ENCODE data around the gene PLA2G2A. TPM values are rescaled to one million over a fixed set of nuclear protein-coding genes. Genes with fewer than 3 reads are reported as not detected.

Gene PLA2G2A
- total RNA-seq, 1 donor from 2014 or later: not detected

GRCh38 chr1:19981507-19982312, 2.3 kb upstream of the PLA2G2A start:
- peaks cover 2% of the 10 kb centered on the region for H3K27me3 ChIP-seq (ENCODE audit: control insufficient read depth, insufficient read depth, low read length)
- DNase-seq (ENCODE audit: low read depth): no peak
- H3K4me3 ChIP-seq (ENCODE audit: low read depth, low read length): no peak overlapping the region
- no peaks in the 10 kb centered on the region for H3K36me3 ChIP-seq (ENCODE audit: control insufficient read depth, insufficient read depth, low read length)
- TF ChIP-seq CTCF (IDR thresholded peaks at IDR 0.05; ENCODE audit: insufficient read depth, low read length, poor library complexity, severe bottlenecking): no peak

- Histone ChIP-seq H3K4me3 (ENCODE audit: low read depth, low read length) (no peak overlapping the region), H3K27me3 (ENCODE audit: control insufficient read depth, insufficient read depth, low read length) (peaks cover 2% of the 10 kb centered on the region), H3K36me3 (ENCODE audit: control insufficient read depth, insufficient read depth, low read length) (no peaks in the 10 kb centered on the region)
- no peak for DNase-seq (ENCODE audit: low read depth)
- TF ChIP-seq CTCF (IDR thresholded peaks at IDR 0.05; ENCODE audit: insufficient read depth, low read length, poor library complexity, severe bottlenecking): no peak
Observed at GRCh38 chr1:19981170-19981506, 1.7 kb upstream of the PLA2G2A start.

GRCh38 chr1:19980314-19980713, 896 bp upstream of the PLA2G2A start:
- no peak for TF ChIP-seq CTCF (IDR thresholded peaks at IDR 0.05; ENCODE audit: insufficient read depth, low read length, poor library complexity, severe bottlenecking)
- Histone ChIP-seq H3K4me3 (ENCODE audit: low read depth, low read length) (no peak overlapping the region), H3K27me3 (ENCODE audit: control insufficient read depth, insufficient read depth, low read length) (peaks cover 2% of the 10 kb centered on the region), H3K36me3 (ENCODE audit: control insufficient read depth, insufficient read depth, low read length) (no peaks in the 10 kb centered on the region)
- no peak for DNase-seq (ENCODE audit: low read depth)

- DNase-seq (ENCODE audit: low read depth): no peak
- Histone ChIP-seq H3K27me3 (ENCODE audit: control insufficient read depth, insufficient read depth, low read length) (peaks cover 2% of the 10 kb centered on the region), H3K36me3 (ENCODE audit: control insufficient read depth, insufficient read depth, low read length) (no peaks in the 10 kb centered on the region), H3K4me3 (ENCODE audit: low read depth, low read length) (no peak overlapping the region)
- no peak for TF ChIP-seq CTCF (IDR thresholded peaks at IDR 0.05; ENCODE audit: insufficient read depth, low read length, poor library complexity, severe bottlenecking)
Observed at GRCh38 chr1:19978143-19978542, 1.3 kb downstream of the PLA2G2A start.

- no peaks in the 10 kb centered on the region for H3K36me3 ChIP-seq (ENCODE audit: control insufficient read depth, insufficient read depth, low read length)
- TF ChIP-seq CTCF (IDR thresholded peaks at IDR 0.05; ENCODE audit: insufficient read depth, low read length, poor library complexity, severe bottlenecking): no peak
- no peak for DNase-seq (ENCODE audit: low read depth)
Observed at GRCh38 chr1:19976317-19977003, 3.0 kb downstream of the PLA2G2A start.

More at GRCh38 chr1:19976317-19977003, 3.0 kb downstream of the PLA2G2A start:
- no peak overlapping the region for H3K4me3 ChIP-seq (ENCODE audit: low read depth, low read length)
- H3K27me3 ChIP-seq (ENCODE audit: control insufficient read depth, insufficient read depth, low read length): peaks cover 2% of the 10 kb centered on the region
